Loucy (cell line): Measurements from ENCODE around the gene ANKRD9.

Experiments
- H2AFZ ChIP-seq: fragments of 200-600 bp; sonication (generic); 2 replicates; pipeline ENCODE4 v1.6.0; 2016; ENCODE audit warnings: antibody characterized with exemption, mild to moderate bottlenecking, low read length, moderate library complexity
- H3F3A ChIP-seq: fragments of 200-600 bp; 2 replicates; pipeline ENCODE4 v1.6.0; 2016; ENCODE audit warnings: antibody characterized with exemption, low read depth, mild to moderate bottlenecking
- H3K27me3 ChIP-seq: fragments of 200-600 bp; sonication (generic); 2 replicates; pipeline ENCODE4 v1.6.1; 2014; ENCODE audit warnings: low read length, mild to moderate bottlenecking; ENCODE audit not compliant: insufficient read depth, poor library complexity, severe bottlenecking
- H3K36me3 ChIP-seq: fragments of 200-600 bp; sonication (generic); 2 replicates; pipeline ENCODE4 v1.6.1; 2016; ENCODE audit warnings: low read length; ENCODE audit not compliant: insufficient read depth
- H3K4me1 ChIP-seq: fragments of 200-600 bp; sonication (generic); 2 replicates; pipeline ENCODE4 v1.5.1; 2014; ENCODE audit warnings: low read length, mild to moderate bottlenecking; ENCODE audit not compliant: insufficient read depth, poor library complexity, severe bottlenecking
- H3K4me2 ChIP-seq: fragments of 200-600 bp; sonication (generic); 2 replicates; pipeline ENCODE4 v1.6.0; 2014; ENCODE audit warnings: antibody characterized with exemption, low read length, low read depth, mild to moderate bottlenecking; ENCODE audit not compliant: poor library complexity, severe bottlenecking
- H3K4me3 ChIP-seq: fragments of 200-600 bp; sonication (generic); 2 replicates; pipeline ENCODE4 v1.5.1; 2014; ENCODE audit warnings: low read length, mild to moderate bottlenecking, mixed read lengths; ENCODE audit not compliant: poor library complexity, severe bottlenecking
- H3K79me2 ChIP-seq: fragments of 200-600 bp; sonication (generic); 2 replicates; pipeline ENCODE4 v1.6.1; 2014; ENCODE audit warnings: low read length; ENCODE audit not compliant: insufficient read depth
- H3K9ac ChIP-seq: fragments of 200-600 bp; sonication (generic); 2 replicates; pipeline ENCODE4 v1.6.0; 2014; ENCODE audit warnings: mild to moderate bottlenecking, low read depth, low read length, moderate library complexity; ENCODE audit not compliant: poor library complexity, severe bottlenecking
- H3K9me2 ChIP-seq: fragments of 200-600 bp; sonication (generic); replicated peaks from 2 replicates; pipeline ENCODE4 v1.6.1; 2016; ENCODE audit warnings: low read depth, low read length, mixed read lengths
- H3K9me3 ChIP-seq: fragments of 200-600 bp; sonication (generic); 2 replicates; pipeline ENCODE4 v1.6.1; 2014; ENCODE audit warnings: mild to moderate bottlenecking, antibody characterized with exemption, low read length, low read depth; ENCODE audit not compliant: insufficient read depth
- H4K20me1 ChIP-seq: fragments of 200-600 bp; sonication (generic); 2 replicates; pipeline ENCODE4 v1.6.0; 2014; ENCODE audit warnings: antibody characterized with exemption, low read length, mild to moderate bottlenecking; ENCODE audit not compliant: insufficient read depth, poor library complexity, severe bottlenecking
- CTCF ChIP-seq: fragments of 200-600 bp; sonication (generic); conservative IDR thresholded peaks from 2 replicates; pipeline ENCODE4 v1.5.1; 2014; ENCODE audit warnings: mild to moderate bottlenecking, antibody characterized with exemption, low read length
- EZH2phosphoT487 ChIP-seq: fragments of 200-600 bp; IDR thresholded peaks from 2 replicates; pipeline ENCODE4 v1.6.1; 2018; ENCODE audit warnings: antibody characterized with exemption, mild to moderate bottlenecking, moderate library complexity, borderline replicate concordance

ANKRD9 gene

GRCh38 chr14:102499401-102500157 lies 10.0 kb downstream of the ANKRD9 start:
- Histone ChIP-seq H3F3A (no peaks in the 10 kb centered on the region), H3K9me3 (no peaks in the 10 kb centered on the region), H3K4me3 (no peak overlapping the region), H3K79me2 (no peaks in the 10 kb centered on the region), H3K9me2 (no peaks in the 10 kb centered on the region), H3K9ac (no peak overlapping the region), H3K4me2 (no peak overlapping the region), H4K20me1 (no peaks in the 10 kb centered on the region), H3K27me3 (no peaks in the 10 kb centered on the region), H2AFZ (no peak overlapping the region), H3K36me3 (no peaks in the 10 kb centered on the region), H3K4me1 (peaks cover 9% of the 10 kb centered on the region)
- TF ChIP-seq EZH2phosphoT487: no peak
- TF ChIP-seq CTCF: no peak

GRCh38 chr14:102498678-102499265 lies 10.8 kb downstream of the ANKRD9 start:
- H3F3A ChIP-seq: no peaks in the 10 kb centered on the region

GRCh38 chr14:102497998-102498677 lies 11.4 kb downstream of the ANKRD9 start:
- H2AFZ ChIP-seq: no peak overlapping the region
- H3K9me3 ChIP-seq: no peaks in the 10 kb centered on the region
- no peaks in the 10 kb centered on the region for H3K27me3 ChIP-seq
- TF ChIP-seq CTCF: peak; percentile 34; the same call in 1 of the 2 replicates
- TF ChIP-seq EZH2phosphoT487: no peak
- no peaks in the 10 kb centered on the region for H3K36me3 ChIP-seq
- H3K79me2 ChIP-seq: no peaks in the 10 kb centered on the region
- H3F3A ChIP-seq: no peaks in the 10 kb centered on the region
- H3K4me1 ChIP-seq: peaks cover 9% of the 10 kb centered on the region
- no peak overlapping the region for H3K9ac ChIP-seq
- no peaks in the 10 kb centered on the region for H4K20me1 ChIP-seq
- no peaks in the 10 kb centered on the region for H3K9me2 ChIP-seq
- H3K4me3 ChIP-seq: no peak overlapping the region
- no peak overlapping the region for H3K4me2 ChIP-seq

More at GRCh38 chr14:102498678-102499265, 10.8 kb downstream of the ANKRD9 start:
- H4K20me1 ChIP-seq: no peaks in the 10 kb centered on the region
- no peak for TF ChIP-seq CTCF
- TF ChIP-seq EZH2phosphoT487: no peak
- H2AFZ ChIP-seq: no peak overlapping the region
- no peaks in the 10 kb centered on the region for H3K27me3 ChIP-seq
- no peak overlapping the region for H3K4me2 ChIP-seq
- H3K4me3 ChIP-seq: no peak overlapping the region
- H3K9me2 ChIP-seq: no peaks in the 10 kb centered on the region
- H3K4me1 ChIP-seq: peaks cover 9% of the 10 kb centered on the region
- no peak overlapping the region for H3K9ac ChIP-seq
- H3K79me2 ChIP-seq: no peaks in the 10 kb centered on the region
- H3K36me3 ChIP-seq: no peaks in the 10 kb centered on the region
- no peaks in the 10 kb centered on the region for H3K9me3 ChIP-seq
